Activated effector memory CD4-positive, alpha-beta T cell treated with Interleukin-2 at 50 U/mL for 16 hours (primary cell): ENCODE results near the gene JMJD4.

Source experiments
- DNase-seq: peaks from one replicate; pipeline ENCODE4 v3.0.0-alpha.2; 2020

JMJD4 gene

GRCh38 chr1:227768640-227769039 is 33.5 kb upstream of the JMJD4 start:
- DNase-seq, result no peak

DNA sequence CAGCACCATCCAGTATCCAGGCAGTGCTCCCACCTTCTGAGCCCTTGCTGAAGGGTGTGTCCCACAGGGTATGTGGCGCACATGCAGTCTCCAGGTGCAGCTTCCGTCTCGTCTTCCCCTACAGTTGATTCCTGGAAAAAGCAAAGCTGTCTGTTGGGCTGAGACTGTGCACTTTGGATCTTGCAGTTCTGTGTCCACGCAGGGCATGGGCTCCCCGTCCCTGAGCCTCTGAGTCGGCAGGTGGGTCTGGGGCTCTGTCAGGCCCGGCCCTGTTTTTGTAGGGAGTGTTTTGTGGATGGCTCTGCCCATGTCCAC is 33.0 kb upstream of the JMJD4 start:
- DNase-seq, result no peak

DNA sequence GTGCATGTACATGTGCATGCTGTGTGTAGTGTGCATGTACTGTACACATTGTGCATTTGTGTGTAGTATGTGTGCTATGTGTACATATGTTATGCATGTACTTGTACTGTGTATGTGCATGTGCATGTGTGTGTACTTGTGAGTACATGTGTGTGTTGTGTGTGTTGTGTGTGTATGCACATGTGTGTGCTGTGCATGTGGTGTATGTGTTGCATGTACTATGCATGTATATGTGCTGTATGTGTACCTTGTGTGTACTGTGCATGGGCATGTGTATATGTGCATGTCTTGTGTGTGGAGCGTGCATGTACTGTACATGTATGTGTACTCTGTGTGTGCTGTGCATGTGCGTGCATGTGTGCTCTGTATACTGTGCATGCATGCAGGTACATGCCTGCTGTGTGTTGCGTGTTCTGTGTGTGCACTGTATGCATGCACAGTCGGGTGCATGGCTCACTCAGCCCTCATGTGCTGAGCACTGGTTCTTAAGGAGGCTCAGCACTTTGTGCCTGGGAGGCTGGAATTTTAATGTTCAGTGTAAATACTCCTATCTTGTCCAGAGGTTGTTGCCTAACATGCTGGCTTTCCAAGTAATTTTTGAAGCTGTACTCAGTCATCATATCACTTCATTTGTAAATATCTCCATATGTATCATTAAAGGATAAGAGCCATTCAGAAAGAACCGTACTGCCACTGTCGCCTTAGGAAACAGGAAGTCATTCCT is 32.5 kb upstream of the JMJD4 start:
- DNase-seq, result no peak

DNA sequence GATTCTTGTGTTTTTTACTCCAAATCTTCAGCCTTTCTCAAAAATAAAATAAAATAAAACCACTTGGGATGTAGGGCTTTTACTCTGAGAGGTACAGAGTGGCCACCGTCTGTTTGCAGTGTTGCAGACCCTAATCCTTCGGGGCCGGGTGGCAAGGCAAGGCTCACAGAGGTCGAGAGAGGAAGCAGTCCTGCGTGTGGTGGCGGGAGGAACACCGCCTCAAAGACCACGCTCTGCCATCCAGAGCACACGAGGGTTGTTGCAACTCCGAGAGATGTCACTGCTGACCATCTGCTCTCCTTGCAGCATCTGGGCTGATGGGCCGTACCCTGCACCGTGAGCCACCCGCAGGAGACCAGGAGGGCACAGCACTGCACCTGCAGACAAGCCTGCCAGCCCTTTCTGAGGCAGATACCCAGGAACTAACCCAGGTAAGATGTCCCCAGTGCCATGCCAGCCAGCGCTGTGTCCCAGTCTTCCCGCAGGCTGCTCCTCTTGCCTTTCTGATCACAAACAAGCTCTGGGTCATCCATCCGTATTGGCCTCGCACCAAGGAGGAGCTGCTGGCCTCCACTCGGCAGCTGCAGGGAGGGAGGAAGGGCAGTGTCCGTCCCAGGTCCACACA is 31.7 kb upstream of the JMJD4 start:
- no peak for DNase-seq

DNA sequence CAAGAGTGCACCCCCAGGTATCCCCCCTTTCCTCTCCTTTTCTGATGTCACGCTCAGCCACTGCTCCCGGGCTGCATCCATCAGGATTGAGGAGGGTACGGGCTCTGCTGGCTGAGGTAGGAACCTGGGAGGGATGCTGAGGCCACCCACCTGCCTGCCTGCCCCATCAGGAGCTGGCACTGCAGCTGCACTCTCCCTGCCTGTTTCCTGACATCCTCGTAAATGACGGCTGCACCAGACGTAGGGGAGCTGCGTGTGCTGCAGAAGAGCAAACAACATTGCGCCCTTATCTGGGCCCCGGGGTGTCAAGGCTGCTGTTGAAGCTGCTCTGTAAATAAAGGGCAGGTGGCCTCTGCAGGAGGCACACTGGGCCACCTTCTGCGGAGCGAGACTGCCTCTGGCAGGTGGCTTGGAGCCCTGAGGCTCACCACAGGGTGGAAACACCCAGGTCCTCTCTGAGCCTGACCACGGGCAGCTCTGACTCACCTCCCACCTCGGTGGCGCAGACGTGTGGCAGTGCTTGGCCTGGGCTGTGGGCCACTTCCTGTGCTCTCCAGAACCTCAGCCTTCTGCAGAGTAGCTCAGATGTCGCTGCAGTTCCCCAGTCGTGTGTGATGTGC is 31.0 kb upstream of the JMJD4 start:
- peak; percentile 88 for DNase-seq

GRCh38 chr1:227765261-227766014 is 30.3 kb upstream of the JMJD4 start:
- DNase-seq, result no peak

GRCh38 chr1:227764019-227764391 is 28.9 kb upstream of the JMJD4 start:
- no peak for DNase-seq

GRCh38 chr1:227763246-227764018 is 28.3 kb upstream of the JMJD4 start:
- DNase-seq, result no peak

DNA sequence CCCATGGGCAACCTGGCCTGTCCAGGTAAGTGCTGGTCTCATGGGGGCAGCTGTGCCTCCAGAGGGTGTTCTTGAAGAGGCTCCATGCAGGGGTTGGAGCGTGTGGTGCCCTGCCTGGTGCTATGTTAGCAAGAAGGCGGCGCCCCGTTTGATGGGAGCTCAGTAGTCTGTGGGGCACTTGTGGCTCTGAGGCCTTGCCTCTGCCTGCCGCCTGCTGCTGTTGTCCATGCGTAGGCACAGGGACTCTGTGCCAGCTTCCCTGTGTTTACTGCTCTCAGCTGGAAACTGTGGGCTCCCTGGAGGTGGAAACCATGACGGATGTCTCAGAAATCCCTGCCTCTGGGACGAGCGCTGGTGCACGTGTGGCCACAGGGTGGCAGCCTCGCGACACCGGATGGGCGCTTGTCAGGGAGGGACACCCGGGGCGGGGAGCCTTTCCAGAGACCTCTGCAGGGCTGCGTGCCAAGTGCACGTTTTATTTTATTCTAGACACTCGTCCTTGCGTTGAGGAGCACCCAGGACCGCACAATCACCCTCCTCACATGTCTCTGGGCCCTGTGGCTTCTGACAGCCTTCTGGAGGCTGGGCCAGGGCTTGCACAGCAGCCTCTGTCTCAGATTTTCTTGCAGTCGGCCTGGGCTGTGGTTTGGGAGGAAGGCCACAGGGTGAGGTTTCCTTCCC is 27.3 kb upstream of the JMJD4 start:
- DNase-seq, result peak; percentile 85

DNA sequence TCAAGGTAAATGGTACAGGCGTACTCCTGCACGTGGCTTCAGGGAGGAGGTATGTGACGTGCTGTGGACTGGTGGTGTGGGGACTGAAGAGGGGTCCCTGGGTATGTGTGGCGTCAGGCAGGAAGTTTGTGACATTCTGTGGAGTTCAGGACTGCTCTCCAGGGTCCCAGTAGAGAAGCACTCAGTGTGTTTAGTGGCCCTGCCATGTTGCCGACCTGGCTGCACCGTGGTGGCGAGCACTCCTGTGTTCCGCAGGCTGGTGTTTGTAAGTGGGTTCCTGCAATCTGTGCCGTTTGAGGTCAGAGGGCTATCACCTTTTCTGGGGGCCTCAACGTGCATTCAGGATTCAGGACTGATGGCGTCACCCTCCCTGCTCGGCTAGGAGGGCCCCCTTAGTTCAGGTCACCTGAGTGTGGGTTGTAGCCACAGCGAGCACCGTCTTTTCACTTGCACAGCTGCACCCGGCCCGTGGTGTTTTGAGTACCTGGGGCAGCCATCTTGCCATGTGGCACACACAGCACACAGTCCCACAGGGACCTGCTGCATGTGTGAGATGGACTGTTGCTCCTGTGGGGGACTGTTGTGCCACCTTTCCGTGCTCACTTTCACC is 26.6 kb upstream of the JMJD4 start:
- DNase-seq, result no peak

- no peak for DNase-seq
Measured at GRCh38 chr1:227760377-227760776, 25.3 kb upstream of the JMJD4 start.

- DNase-seq, result no peak
Measured at GRCh38 chr1:227759341-227760300, 24.5 kb upstream of the JMJD4 start.

DNA sequence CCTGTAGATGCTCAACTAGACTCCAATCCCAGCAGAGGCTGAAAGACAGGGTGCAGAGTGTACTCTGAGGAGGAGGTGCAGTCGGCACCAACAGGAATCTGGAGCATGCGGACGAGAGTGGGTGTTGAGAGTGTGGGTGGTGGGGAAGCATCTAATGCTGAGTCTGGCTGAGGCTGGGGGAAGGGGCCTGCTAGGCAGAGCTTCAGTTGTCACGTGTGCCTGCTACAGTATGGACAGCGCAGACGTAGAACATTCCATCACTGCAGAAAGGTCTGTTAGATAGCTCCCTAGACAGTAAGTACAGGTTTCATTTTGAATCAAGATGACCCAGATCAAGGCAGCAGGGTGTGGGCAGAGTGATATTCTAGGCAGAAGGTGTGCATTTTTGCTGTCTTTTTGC is 23.3 kb upstream of the JMJD4 start:
- DNase-seq, result no peak

DNA sequence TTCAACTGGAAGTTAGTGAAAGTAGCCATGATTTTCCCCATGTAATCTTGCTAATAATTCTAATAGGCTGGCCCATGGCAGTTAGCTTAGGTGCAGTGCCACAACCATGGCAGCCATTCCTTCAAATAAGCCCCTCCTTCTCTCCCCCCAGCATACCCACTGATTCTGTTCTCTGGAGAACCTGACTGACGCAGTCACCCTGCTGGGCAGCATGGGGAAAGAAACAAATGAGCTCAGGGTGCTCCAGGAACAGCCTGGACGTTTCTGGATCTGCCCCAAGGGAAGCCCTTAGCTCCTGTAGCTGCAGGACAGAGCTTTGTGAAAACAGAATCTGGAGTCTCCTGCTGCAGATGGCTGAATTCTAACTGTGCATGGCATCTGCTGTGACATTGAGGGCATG is 22.7 kb upstream of the JMJD4 start:
- no peak for DNase-seq

- DNase-seq, result no peak
Measured at GRCh38 chr1:227756172-227756959, 21.3 kb upstream of the JMJD4 start.

DNA sequence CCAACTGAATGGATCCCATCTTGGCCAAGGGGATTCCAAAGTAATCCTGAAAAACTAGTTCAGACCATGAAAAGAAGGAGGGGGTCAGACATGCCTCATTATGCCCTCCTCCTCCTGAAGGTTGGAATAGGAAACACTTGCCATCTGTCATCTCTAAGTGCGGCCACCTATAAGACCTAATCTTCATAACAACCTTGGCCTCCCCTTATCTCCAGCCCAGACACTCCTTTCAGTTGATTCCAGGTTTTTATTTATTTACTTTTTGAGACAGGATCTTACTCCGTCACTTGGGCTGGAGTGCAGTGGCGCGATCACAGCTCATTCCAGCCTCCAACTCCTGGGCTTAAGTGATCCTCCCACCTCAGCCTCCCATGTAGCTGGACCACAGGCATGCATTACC is 19.9 kb upstream of the JMJD4 start:
- DNase-seq, result no peak

GRCh38 chr1:227753999-227754711 is 19.1 kb upstream of the JMJD4 start:
- DNase-seq, result no peak

GRCh38 chr1:227749916-227750710 is 15.0 kb upstream of the JMJD4 start:
- DNase-seq, result no peak
